ENCODE results near the gene GATD1.
A peak's percentile ranks its signal among the peaks of the same experiment; 100 is the strongest.

GATD1 gene

GRCh38 chr11:777288-778255 lies at the start of gene GATD1:
Gene GATD1, minus strand, starts transcription at chr11:777487. Its CDS starts 25 bp downstream, at chr11:777462.
- Histone ChIP-seq H3K36me3 (ENCODE audit: control insufficient read depth in 2 of 2, insufficient read depth in 2 of 2, low read length in 2 of 2) (peaks cover 0 to 7% of the 10 kb centered on the region in 2 donors), H3K9ac (ENCODE audit: low read length in 2 of 2) (peak within 1 kb of the TSS; percentile 69 to 84), H3K27me3 (ENCODE audit: control insufficient read depth in 1 of 2, insufficient read depth in 2 of 2, low read length in 2 of 2) (no peaks in the 10 kb centered on the region), H3K27ac (ENCODE audit: low read length) (no peak within 1 kb of the TSS), H3K9me3 (ENCODE audit: control insufficient read depth in 2 of 2, low read length in 2 of 2) (no peaks in the 10 kb centered on the region), H3K4me3 (ENCODE audit: low read length in 2 of 2) (peak within 1 kb of the TSS; percentile 81 to 84), H3K4me1 (ENCODE audit: control insufficient read depth, insufficient read depth, low read length) (peaks cover 44% of the 10 kb centered on the region)

DNA sequence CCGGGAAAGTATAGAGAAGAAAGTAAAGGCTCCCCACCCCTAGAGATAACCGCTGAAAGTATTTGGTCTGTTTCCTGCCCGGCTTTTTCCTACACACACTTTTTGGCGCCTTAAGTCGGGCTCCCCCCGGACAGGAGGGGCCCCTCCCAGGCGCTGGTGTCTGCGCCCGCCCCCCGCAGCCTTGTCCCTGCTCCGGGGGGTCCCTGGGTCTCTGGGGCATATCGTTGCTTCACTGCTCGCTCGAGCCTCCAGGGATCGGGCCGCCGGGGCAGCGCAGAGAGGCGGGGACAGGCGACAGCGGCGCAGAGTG lies 49.5 kb upstream of the GATD1 start:
- peak overlapping the region in 1 of 2 donors; percentile 52 for H3K4me3 ChIP-seq (ENCODE audit: low read length in 2 of 2)
- no peak overlapping the region for H3K27ac ChIP-seq (ENCODE audit: low read length)
- peaks cover 0 to 8% of the 10 kb centered on the region in 2 donors for H3K36me3 ChIP-seq (ENCODE audit: control insufficient read depth in 2 of 2, insufficient read depth in 2 of 2, low read length in 2 of 2)
- H3K9ac ChIP-seq (ENCODE audit: low read length in 2 of 2): no peak overlapping the region
- no peaks in the 10 kb centered on the region for H3K9me3 ChIP-seq (ENCODE audit: control insufficient read depth in 2 of 2, low read length in 2 of 2)
- H3K27me3 ChIP-seq (ENCODE audit: control insufficient read depth in 1 of 2, insufficient read depth in 2 of 2, low read length in 2 of 2): peaks cover 56 to 73% of the 10 kb centered on the region in 2 donors
- peaks cover 51% of the 10 kb centered on the region for H3K4me1 ChIP-seq (ENCODE audit: control insufficient read depth, insufficient read depth, low read length)

DNA sequence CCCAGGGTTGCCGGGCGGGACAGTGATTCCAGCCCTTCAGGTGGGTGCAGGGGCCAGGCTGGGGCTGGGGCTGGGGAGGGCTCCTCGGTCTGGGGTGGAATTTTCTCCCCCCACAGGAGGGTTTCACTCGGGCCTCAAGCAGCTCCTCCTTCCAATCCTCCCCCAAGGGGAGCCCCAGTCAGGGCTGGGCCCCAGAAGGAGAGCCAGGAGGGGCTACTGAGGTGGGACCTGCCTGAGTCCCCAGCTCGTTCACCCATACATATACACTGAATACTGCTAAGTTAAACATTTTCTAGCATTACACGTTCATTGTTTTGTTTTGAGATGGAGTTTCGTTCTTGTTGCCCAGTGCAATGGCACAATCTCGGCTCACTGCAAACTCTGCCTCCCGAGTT lies 48.9 kb upstream of the GATD1 start:
- Histone ChIP-seq H3K36me3 (ENCODE audit: control insufficient read depth in 2 of 2, insufficient read depth in 2 of 2, low read length in 2 of 2) (peaks cover 0 to 8% of the 10 kb centered on the region in 2 donors), H3K4me1 (ENCODE audit: control insufficient read depth, insufficient read depth, low read length) (peaks cover 51% of the 10 kb centered on the region), H3K27me3 (ENCODE audit: control insufficient read depth in 1 of 2, insufficient read depth in 2 of 2, low read length in 2 of 2) (peaks cover 51 to 68% of the 10 kb centered on the region in 2 donors), H3K9me3 (ENCODE audit: control insufficient read depth in 2 of 2, low read length in 2 of 2) (no peaks in the 10 kb centered on the region), H3K4me3 (ENCODE audit: low read length in 2 of 2) (no peak overlapping the region), H3K27ac (ENCODE audit: low read length) (no peak overlapping the region), H3K9ac (ENCODE audit: low read length in 2 of 2) (no peak overlapping the region)

- Histone ChIP-seq H3K36me3 (ENCODE audit: control insufficient read depth in 2 of 2, insufficient read depth in 2 of 2, low read length in 2 of 2) (peaks cover 0 to 8% of the 10 kb centered on the region in 2 donors), H3K9ac (ENCODE audit: low read length in 2 of 2) (no peak overlapping the region), H3K4me3 (ENCODE audit: low read length in 2 of 2) (no peak overlapping the region), H3K4me1 (ENCODE audit: control insufficient read depth, insufficient read depth, low read length) (peaks cover 51% of the 10 kb centered on the region), H3K27me3 (ENCODE audit: control insufficient read depth in 1 of 2, insufficient read depth in 2 of 2, low read length in 2 of 2) (peaks cover 46 to 62% of the 10 kb centered on the region in 2 donors), H3K27ac (ENCODE audit: low read length) (no peak overlapping the region), H3K9me3 (ENCODE audit: control insufficient read depth in 2 of 2, low read length in 2 of 2) (no peaks in the 10 kb centered on the region)
These were observed 48.3 kb upstream of the GATD1 start for GRCh38 chr11:825366-826226.

DNA sequence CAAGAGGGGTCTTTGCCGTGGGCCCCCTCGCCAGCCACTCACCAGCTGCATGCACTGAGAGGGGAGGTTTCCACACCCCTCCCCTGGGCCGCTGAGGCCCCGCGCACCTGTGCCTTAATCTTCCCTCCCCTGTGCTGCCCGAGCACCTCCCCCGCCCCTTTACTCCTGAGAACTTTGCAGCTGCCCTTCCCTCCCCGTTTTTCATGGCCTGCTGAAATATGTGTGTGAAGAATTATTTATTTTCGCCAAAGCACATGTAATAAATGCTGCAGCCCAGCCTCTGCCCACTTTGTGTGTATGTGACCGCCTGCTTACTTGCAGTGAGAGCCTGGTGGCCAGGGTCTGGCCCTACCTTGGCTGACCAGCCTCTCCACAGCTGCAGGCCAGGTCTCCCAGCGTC lies 47.7 kb upstream of the GATD1 start:
- Histone ChIP-seq H3K27ac (ENCODE audit: low read length) (no peak overlapping the region), H3K27me3 (ENCODE audit: control insufficient read depth in 1 of 2, insufficient read depth in 2 of 2, low read length in 2 of 2) (peaks cover 40 to 55% of the 10 kb centered on the region in 2 donors), H3K4me1 (ENCODE audit: control insufficient read depth, insufficient read depth, low read length) (peaks cover 51% of the 10 kb centered on the region), H3K36me3 (ENCODE audit: control insufficient read depth in 2 of 2, insufficient read depth in 2 of 2, low read length in 2 of 2) (peaks cover 0 to 8% of the 10 kb centered on the region in 2 donors), H3K9ac (ENCODE audit: low read length in 2 of 2) (no peak overlapping the region), H3K9me3 (ENCODE audit: control insufficient read depth in 2 of 2, low read length in 2 of 2) (no peaks in the 10 kb centered on the region), H3K4me3 (ENCODE audit: low read length in 2 of 2) (no peak overlapping the region)

DNA sequence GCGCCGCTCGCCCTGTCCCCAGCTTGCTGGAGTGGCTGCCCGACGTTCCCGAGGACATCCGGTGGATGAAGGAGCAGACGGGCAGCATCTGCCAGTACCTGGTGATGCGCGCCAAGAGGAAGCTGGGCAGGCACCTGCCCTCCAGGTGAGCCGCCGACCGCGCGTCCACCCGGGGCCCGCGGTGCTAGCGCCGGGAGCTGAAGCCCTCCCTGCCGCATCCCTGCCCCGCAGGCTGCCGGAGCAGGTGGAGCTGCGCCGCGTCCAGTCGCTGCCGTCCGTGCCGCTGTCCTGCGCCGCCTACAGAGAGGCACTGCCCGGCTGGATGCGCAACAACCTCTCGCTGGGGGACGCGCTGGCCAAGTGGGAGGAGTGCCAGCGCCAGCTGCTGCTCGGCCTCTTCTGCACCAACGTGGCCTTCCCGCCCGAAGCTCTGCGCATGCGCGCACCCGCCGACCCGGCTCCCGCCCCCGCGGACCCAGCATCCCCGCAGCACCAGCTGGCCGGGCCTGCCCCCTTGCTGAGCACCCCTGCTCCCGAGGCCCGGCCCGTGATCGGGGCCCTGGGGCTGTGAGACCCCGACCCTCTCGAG lies 47.1 kb upstream of the GATD1 start:
- H3K4me3 ChIP-seq (ENCODE audit: low read length in 2 of 2): no peak overlapping the region
- peaks cover 35 to 49% of the 10 kb centered on the region in 2 donors for H3K27me3 ChIP-seq (ENCODE audit: control insufficient read depth in 1 of 2, insufficient read depth in 2 of 2, low read length in 2 of 2)
- no peak overlapping the region for H3K27ac ChIP-seq (ENCODE audit: low read length)
- peaks cover 0 to 8% of the 10 kb centered on the region in 2 donors for H3K36me3 ChIP-seq (ENCODE audit: control insufficient read depth in 2 of 2, insufficient read depth in 2 of 2, low read length in 2 of 2)
- peaks cover 46% of the 10 kb centered on the region for H3K4me1 ChIP-seq (ENCODE audit: control insufficient read depth, insufficient read depth, low read length)
- H3K9me3 ChIP-seq (ENCODE audit: control insufficient read depth in 2 of 2, low read length in 2 of 2): no peaks in the 10 kb centered on the region
- H3K9ac ChIP-seq (ENCODE audit: low read length in 2 of 2): no peak overlapping the region

- no peaks in the 10 kb centered on the region for H3K9me3 ChIP-seq (ENCODE audit: control insufficient read depth in 2 of 2, low read length in 2 of 2)
- H3K9ac ChIP-seq (ENCODE audit: low read length in 2 of 2): no peak overlapping the region
- H3K4me3 ChIP-seq (ENCODE audit: low read length in 2 of 2): no peak overlapping the region
- H3K4me1 ChIP-seq (ENCODE audit: control insufficient read depth, insufficient read depth, low read length): peaks cover 44% of the 10 kb centered on the region
- H3K36me3 ChIP-seq (ENCODE audit: control insufficient read depth in 2 of 2, insufficient read depth in 2 of 2, low read length in 2 of 2): peaks cover 0 to 8% of the 10 kb centered on the region in 2 donors
- H3K27ac ChIP-seq (ENCODE audit: low read length): no peak overlapping the region
- H3K27me3 ChIP-seq (ENCODE audit: control insufficient read depth in 1 of 2, insufficient read depth in 2 of 2, low read length in 2 of 2): peaks cover 28 to 42% of the 10 kb centered on the region in 2 donors
These were observed 46.4 kb upstream of the GATD1 start for GRCh38 chr11:823441-824291.

- peak overlapping the region in 1 of 2 donors; percentile 81 for H3K4me3 ChIP-seq (ENCODE audit: low read length in 2 of 2)
- H3K9me3 ChIP-seq (ENCODE audit: control insufficient read depth in 2 of 2, low read length in 2 of 2): no peaks in the 10 kb centered on the region
- H3K27me3 ChIP-seq (ENCODE audit: control insufficient read depth in 1 of 2, insufficient read depth in 2 of 2, low read length in 2 of 2): peaks cover 15 to 23% of the 10 kb centered on the region in 2 donors
- no peak overlapping the region for H3K27ac ChIP-seq (ENCODE audit: low read length)
- peaks cover 36% of the 10 kb centered on the region for H3K4me1 ChIP-seq (ENCODE audit: control insufficient read depth, insufficient read depth, low read length)
- H3K9ac ChIP-seq (ENCODE audit: low read length in 2 of 2): no peak overlapping the region
- peaks cover 0 to 8% of the 10 kb centered on the region in 2 donors for H3K36me3 ChIP-seq (ENCODE audit: control insufficient read depth in 2 of 2, insufficient read depth in 2 of 2, low read length in 2 of 2)
These were observed 44.5 kb upstream of the GATD1 start for GRCh38 chr11:821512-822371.

All from stomach smooth muscle (tissue), 2 donors.